GM10847 (cell line): Measurements from ENCODE around the gene MDP1.

Experiments
- POLR2A ChIP-seq: IDR thresholded peaks from 2 replicates; pipeline ENCODE4 v1.6.1; 2011; ENCODE audit not compliant: insufficient read length; ENCODE audit errors: extremely low read depth

The MDP1 gene

DNA sequence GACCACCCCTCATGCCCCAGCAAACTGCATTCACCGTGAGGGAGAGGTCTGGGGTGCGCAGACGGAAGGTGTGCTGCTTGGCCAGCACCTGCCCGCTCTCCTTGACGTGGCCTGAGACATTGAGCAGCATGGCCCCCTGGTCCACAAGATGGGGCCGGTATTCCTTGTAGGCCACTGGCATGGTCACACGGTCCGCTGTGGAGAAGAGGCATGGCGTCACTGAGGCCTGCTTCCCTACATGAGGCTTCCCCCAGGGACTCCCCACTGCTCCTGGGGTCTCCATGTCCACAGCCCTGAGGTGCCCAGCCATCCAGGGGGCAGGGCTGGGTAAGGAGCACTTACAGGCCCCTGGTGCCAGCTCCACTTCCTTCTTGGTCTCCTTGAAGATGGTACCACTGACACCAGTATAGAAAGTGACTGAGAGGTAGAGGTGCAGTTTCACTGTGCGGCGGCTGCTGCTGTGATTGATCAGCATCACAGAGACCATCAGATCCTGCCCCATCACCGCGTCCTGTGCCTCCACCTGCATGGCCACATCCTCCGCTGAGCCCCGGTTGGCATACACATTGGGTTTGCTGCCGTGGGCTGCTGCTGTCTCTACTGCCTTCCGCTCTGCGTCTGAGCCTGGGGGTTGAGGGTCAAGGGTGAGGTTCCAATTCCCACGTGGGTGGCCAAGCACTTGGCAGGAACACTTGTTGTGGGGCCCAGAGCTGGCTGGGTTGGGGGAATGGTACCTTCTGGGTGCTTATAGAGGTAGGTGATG lies 38.9 kb upstream of the MDP1 start:
- TF ChIP-seq POLR2A = no peak

DNA sequence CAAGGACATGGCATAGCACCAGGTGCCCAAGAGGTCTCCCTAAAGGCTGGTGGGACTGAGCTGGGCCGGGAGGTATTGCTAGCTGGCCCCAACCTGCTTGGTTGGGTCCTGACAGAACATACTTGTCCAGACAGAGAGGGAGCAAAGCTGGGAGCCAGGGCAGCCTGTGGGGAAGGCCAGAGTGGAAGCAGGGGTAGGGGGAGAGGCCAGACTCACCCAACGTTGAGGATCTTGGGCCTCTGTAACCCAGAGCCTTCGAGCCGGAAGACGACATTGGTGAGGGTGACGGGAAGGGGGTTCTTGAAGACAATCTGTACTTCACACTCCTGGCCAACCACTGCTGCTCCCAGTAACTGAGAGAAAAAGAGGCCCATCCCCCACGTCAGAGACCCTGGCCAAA lies 38.1 kb upstream of the MDP1 start:
- TF ChIP-seq POLR2A = no peak

DNA sequence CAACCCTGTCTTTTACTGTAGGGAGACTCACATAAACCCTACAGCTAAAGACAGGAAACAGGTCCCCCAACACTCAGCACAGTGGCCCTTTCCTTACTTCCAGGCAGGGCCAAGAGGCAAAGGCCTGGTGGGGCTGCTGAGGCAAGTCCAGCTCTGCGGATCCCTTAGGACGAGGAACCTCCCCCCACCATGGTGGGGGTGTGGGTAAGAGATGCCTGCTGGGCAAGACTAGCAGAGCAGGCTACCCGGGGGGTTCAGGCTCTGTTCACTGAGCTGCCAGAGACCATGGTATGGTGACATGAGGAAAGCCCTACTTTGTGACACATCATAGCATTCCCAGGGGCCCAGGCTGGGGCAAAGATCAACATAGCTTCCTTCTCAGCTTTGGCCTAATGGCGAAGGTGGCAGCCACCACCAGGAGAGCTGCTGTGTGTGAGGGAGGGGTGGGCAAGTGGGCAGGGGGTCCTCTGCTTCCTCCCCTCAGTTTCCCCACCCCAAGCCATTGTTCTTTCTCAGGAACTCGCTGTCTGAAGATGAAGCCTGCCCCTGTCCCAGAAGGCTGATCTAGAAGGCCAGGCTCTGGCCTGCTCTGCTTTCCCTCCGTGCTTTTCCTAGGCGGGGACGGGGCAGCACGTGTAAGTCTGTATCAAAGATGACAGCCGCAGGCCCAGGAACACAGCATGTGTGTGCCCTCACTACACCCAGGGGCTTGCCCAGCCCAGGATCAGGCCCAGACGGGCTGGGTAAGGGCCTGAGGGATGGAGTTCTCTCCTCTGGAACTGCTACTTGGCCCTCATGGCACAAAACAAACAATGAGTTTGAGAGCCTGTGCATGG lies 36.6 kb upstream of the MDP1 start:
- no peak for TF ChIP-seq POLR2A

DNA sequence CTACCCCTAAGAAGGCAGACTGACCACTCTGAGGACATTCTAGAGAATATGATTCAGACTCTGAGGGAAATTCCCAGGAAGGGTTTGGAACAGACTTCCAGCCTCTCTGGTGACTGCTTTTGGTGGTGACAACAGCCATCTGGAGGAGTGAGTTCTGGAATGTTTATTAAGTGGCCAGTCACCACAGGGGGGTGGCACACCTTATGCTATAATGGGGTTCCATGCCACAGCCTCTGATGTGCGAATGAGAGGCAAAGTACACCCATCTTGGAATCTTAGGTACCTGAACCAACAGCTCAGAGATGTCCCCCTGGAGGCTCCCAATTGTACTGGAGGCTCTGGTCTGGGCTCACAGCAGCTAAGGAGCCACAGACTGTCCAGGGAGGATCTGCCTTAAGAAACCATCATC lies 36.0 kb upstream of the MDP1 start:
- TF ChIP-seq POLR2A = no peak

DNA sequence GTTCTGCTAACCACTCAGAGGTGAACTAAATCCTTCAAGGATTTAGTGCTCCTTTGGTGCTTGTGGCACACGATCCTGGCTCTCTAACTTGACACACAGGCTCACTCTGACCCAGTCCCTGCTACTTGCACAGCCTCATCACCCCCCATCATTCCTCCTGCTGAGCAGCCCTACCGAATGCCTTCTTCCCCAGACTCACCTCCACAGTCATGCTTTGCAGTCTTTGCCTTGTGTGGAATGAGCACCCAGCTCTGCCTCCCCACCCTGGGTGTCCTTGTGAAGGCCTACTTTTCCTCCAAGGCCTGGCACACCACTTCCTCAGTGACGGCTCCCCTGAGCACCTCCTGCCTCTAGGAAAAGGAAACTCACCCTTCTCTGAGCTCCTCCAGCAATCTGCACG lies 34.5 kb upstream of the MDP1 start:
- TF ChIP-seq POLR2A = no peak

DNA sequence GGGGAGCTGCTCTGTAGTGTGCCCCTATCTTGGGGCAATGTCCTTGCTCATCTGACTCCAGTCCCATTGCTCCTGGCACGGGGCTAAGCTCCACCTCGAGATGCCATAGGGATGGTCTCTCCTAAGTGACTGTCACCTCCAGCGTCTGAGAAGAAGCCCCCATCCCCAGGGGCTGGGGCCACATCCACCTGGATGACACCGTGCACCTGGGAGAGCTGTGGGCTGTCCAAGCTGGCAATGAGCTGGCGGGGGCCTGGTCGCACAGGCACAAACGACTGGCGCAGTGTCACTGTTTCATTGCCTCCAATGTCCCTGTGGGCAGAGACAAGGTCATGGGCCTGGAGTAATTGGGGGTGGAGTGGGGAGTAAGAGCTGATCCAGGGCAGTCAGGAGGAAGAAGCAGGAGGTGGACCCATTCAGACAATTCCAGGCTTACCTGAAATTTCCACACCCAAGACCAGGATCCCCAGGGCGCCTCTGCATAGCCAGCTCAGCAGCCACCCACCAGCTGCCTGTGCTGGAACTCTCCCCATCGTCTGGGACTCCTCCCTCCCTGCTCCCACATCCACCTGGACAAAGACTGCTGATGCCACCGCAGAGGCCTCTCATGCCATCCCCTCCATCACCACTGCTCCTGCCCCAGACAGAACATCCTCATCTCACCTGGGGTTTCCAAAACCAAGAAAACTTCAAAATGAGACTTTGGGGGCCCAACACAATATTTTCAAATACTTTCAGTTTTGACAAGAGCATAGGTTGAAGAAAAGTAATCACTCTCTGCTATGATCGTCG lies 33.6 kb upstream of the MDP1 start:
- TF ChIP-seq POLR2A = no peak

DNA sequence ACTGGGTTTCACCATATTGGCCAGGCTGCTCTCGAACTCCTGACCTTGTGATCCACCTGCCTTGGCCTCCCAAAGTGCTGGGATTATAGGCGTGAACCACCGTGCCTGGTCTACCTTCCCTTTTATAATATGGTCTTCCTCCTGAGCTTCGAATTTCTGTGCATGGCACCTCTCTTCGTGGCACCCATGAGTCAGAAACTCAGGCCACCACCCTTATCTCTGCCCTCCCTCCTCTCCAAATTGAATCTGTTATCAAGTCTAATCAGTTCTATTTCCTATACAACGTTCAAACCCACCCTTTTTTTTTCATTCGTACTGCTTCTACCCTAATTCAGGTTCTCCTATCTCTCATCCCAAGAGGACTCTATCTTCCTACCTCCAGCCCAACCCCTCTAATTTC lies 31.6 kb upstream of the MDP1 start:
- no peak for TF ChIP-seq POLR2A

DNA sequence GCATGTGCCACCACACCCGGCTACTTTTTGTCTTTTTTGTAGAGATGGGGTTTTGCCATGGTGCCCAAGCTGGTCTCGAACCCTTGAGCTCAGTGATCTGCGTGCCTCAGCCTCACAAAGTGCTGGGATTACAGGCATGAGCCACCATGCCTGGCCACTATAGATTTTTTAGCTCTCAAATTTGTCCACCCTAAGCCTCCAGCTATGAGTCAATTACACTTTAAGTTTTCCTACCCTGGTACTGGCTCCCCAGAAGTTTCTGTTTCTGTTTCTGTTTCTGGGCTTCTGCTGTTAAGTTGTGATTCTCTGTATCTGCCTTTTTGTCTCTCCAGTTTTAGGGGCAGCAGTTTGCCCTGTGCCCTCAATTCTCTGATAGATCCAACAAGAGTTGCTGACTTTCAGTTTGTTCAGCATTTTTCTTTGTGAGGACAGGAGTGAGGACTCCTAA lies 30.9 kb upstream of the MDP1 start:
- TF ChIP-seq POLR2A = no peak

DNA sequence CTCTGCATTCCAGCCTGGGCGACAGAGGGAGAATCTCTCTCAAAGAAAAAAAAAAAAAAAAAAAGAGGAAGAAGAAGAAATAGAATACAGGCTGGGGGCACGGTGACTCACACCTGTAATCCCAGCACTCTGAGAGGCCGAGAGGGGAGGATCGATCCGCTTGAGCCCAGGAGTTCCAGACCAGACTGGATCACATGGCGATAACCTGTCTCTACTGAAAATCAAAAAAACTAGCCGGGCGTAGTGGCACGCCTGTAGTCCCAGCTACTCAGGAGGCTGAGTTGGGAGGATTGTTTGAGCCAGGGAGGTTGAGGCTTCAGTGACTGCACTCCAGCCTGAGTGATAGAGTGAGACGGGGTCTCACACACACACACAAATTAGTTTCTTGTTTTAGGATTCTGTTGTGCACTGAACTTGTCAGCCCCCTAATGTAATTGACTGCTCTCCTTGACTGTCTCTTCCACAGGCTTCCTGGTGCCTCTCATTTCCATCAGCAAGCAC lies 27.5 kb upstream of the MDP1 start:
- no peak for TF ChIP-seq POLR2A

DNA sequence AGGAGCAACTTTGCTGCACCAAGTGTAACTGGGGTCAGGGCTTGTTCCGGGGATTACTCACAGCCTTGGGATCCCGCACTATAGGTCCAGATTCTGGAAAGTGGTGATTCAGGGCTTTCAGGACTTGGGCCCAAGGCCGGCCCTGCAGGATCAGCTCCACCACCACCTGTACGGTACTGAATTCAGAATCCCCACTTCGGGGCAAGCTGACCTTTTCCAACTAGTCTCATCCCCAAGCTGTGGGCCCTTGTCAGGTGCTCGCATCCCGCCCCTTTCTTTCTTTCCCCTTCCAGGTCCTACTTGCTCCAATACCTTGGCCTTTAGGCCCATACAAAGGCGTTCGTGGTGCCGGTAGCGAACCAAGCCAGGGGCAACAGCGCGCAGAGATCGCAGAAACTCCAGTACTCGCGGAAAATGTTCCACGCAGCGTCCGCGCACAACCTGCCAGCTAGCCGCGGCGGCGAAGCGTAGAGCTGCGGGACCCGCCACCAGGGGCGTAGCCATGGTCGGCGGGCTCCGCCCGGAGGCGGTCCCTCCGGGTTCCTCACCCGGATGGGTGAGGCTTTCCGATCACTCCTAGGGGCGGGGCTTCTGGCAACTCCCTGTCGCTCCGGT lies 26.1 kb upstream of the MDP1 start:
- TF ChIP-seq POLR2A = no peak

DNA sequence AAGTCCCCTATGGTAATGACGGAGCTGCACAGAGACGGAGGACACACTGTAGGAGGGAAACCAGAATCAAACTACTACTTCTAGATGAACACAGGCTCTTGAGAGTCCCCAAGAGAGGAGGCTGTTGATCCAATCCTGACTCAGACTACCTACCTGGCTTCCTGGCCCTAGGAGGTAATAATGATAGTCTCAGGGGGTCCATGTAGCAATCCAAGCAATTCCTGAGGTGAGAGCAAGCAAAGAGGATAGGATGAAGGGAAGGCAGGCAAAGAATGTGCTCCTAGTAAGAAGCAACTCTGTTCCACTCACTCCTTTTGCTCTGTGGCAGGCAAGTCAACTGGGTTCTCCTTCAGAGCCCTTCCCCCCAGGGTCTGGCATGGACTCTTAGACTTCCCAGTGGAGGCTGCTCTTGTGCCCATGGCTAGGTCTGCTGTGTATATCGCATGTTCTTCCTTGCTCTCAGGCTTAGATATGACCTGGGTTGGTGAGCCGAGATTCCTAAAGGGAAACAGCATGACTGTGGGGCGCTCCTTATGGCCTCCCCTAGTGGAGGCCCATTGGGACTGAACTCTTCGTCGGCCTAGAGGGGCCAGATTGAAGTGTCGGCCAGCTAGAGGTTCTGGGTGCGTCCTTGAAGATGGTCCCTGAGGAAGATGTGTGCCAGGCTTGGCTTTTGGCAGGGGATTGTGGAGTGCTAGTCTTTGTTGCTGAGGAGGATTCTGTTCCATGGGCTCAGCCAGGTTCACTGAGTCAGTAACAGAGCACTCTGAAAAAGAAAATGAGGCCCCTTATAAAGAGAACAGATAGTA lies 24.4 kb upstream of the MDP1 start:
- no peak for TF ChIP-seq POLR2A

DNA sequence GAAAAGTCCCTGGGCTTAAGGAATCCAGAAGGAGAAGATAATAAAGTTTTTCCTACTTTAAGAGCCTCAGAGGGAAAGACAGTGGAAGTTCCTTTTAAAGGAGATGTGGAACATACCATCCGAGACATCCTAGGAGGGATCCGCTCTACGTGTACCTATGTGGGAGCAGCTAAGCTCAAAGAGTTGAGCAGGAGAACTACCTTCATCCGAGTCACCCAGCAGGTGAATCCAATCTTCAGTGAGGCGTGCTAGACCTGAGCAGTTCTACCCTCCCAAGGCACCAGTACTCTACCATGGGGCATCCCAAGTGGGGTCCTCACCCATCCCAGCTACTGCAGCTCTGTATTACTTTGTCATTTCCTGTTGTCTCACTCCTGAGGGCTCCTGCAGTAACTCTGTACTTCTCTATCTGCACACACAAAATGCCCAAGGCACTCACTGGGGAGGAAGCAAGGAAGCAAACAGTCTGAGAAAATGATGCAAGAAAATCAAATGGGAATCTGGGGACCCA lies 22.7 kb upstream of the MDP1 start:
- TF ChIP-seq POLR2A = no peak

DNA sequence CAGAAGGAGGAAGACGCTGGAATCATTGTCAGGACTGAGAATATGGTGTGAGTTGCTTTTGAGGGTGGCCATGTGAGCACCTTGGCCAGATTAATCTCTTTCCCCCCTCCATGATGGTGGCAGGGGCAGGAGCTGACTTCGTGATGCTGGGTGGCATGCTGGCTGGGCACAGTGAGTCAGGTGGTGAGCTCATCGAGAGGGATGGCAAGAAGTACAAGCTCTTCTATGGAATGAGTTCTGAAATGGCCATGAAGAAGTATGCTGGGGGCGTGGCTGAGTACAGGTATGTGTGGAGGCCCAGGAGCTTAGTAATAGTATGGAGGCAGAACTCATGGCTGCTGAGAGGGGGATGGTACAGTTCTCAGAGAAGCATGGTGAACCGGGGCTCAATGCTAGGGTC lies 22.3 kb upstream of the MDP1 start:
- TF ChIP-seq POLR2A = no peak

DNA sequence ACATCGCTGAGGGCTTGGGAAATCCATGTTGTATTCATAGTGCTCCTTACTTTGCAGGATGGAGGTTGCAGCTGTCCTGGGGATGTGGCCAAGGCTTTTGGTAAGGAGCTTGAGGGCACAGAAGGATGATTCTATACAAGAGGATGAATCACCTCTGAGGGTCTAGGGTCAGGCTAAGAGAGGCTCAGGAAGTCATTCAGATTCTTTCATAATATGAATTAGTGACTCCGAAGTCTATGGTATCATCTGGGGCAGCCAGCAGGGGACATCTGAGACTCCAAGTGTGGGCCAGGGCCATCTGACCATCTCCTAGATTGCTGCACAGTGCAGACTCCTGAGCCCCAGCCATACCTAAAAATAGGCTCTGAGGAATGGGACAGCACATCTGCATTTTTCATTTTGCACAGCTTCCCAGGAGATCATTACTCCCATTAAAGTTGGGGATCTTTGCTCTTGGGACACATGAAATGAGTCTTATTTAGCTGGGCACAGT lies 21.6 kb upstream of the MDP1 start:
- TF ChIP-seq POLR2A = no peak
